Activated CD4-positive, alpha-beta T cell treated with anti-CD3 and anti-CD28 coated beads, Interleukin-10, Interleukin-2, amounts not matched to agents 100 ng/mL and 50 ng/mL, durations not matched to agents 16 hours and 8 hours (primary cell): ENCODE results near the gene PPP1R14D.
"Not testable (repeated sequence)": the region's sequence is repeated elsewhere in the genome, so short reads cannot be mapped to it uniquely, and the experiment has no call there.

Experiments
- DNase-seq: peaks from one replicate; pipeline ENCODE4 v3.0.0-alpha.2; 2020

The PPP1R14D gene, protein sequence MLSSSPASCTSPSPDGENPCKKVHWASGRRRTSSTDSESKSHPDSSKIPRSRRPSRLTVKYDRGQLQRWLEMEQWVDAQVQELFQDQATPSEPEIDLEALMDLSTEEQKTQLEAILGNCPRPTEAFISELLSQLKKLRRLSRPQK

DNA sequence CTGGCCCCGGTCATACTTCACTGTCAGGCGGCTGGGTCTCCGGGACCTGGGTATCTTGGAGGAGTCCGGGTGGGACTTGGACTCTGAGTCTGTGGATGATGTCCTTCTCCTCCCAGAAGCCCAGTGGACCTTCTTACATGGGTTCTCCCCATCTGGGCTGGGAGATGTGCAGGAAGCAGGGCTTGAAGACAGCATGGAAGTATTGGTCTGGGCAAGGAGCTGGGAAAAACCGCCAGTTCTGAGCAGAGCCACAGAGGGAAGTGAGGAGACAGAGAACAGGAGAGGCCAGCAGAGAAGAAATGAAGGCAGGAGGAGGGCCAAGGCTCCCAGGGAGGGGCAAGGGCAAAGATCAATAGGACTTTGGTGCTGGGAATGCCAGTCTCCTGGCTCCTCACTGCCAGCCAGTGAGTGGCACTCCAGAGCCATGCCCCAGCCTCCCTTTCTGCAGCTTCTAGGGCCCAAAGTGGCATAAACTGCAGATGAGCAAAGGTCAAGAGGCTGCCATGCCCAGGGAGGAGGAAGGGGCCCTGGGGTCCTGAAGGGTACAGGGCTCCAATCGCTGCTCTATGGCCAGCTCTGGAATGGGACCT lies at the start of gene PPP1R14D:
TSS of gene PPP1R14D (minus strand) at position 262 of the 590 bp plus-strand sequence. CDS start at position 195, 67 bp downstream.
- no peak for DNase-seq

DNA sequence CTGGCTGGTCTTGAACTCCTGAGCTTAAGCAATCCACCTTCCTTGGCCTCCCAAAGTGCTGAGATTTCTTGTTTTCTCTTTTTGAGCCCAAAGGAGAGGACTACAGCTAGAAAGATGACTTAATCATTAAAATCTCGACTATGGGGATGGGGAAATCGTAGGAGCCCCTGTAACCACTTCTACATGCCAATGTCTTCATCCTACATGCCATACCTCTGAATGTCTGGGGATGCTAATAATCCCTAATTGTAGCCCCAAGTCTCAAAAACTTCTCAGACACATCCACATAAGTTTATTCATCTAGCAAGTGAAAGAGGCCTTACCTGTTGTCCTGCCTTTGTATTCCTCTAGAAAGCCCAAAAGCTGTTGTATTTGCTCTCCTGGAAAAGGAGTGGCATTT lies 49.2 kb upstream of the PPP1R14D start:
- no peak for DNase-seq

DNA sequence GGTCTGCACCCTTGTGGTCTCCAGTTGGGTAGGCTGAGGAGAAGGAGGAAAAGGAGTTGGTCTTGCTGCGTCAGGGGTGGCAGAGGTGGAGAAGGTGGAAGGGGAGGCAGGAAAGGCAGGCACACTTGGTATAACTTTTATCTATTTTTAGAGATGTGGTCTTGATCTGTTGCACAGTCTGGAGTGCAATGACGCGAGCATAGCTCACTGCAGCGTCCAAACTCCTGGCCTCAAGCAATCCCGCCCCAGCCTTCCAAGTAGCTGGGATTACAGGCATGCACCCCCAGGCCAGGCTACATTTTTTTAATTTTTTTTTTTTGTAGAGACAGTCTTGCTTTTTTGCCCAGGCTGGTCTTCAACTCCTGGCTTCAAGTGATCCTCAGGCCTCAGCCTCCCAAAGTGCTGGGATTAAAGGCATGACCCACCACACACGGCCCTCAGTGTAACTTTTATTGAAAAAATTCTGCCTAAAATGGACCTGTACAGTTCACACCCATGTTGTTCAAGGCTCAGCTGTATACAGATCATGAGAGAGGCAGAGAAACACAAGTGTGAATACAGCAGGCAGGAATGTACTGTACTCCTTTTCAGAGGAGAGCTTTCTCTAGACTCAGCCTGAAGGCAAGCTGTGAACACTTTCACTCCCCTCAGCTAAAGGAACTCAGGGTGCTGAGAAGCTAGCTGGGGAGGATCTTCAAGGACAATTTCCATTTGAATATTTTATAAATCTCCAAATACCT lies 47.7 kb upstream of the PPP1R14D start:
- no peak for DNase-seq

DNA sequence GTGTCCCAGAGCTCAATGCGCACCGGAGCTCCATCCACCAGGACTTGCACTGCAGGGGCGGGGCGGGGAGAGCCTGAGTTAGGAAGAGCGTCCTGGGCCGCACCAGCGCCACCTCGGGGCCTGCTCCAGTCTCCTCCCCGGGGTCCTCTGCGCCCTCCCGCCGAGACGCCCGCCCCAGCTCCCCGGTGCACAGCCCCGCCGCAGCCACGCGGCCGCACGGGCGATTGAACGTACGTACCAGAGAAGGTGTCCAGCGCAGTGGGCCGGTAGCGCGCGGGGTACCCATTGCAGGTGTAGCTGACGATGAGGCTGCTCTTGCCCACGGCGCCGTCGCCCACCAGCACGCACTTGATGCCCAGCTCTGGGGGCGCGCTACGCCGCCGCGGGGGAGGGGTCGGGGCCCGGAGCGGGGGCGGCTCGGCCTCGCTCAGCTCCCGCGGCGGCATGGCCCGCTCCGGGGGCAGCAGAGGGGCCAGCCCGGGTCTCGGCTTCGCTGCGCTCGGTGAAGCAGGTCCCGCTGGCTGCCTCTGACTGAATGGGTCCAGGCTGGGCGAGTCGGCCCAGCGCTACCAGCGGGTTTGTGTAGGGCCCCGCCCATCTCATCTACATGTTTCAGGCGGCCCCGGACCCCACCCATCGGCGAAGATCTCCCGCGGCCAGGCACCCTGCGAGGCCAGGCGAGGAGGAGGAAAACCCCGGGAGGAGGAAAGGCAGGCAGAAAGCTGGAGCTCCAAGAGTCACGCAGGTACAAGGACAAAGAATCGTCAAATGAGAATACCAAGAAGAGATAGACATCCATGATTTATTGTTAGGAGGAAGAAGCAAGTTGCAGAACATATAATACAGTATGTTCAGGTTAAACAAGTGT lies 45.4 kb upstream of the PPP1R14D start, which contains the start of gene RHOV:
TSS of gene RHOV (minus strand) at position 541 of the 868 bp plus-strand sequence. CDS start at position 446, 95 bp downstream.
- DNase-seq = peak; percentile 60

DNA sequence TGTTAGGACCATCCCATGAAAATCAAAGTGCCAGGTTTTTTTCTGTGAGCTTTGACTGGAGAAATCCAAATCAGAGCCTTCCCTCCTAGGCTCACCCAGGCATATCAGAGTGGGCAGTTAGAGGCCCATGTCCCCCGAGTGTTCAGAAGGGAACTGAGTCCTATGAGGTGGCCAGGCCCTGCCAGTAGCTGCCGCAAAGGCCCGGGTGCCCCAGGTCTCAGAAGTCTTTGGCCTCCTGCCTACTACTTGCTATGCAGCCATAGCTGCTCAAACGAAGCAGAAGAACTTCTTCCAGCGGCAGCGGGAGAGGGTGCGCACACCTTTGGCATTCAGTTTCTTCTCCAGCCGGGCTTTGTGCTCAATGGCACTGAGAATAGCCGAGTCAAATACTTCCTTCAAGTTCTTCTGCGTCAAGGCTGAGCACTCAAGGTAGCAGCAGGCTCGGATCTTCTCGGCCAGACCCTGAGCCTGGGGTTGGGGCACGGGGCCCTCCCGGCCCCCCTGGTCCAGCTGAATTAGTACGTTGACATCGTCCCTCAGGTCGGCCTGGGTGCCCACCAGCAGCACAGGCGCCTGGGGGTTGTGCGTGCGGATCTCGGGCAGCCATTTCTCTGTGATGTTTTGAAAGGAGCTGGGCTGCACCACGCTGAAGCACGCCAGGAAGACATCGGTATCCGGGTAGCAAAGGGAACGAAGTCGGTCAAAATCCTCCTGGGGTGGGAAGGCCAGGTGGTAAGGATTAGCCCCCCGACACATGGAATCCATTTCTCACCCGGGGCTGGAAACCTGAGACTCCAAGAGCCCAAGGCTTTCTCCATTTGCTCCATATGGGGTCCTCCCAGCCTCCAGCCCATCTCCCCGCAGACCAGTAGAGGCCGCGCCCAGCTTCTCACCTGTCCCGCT lies 44.5 kb upstream of the PPP1R14D start:
- DNase-seq = no peak

DNA sequence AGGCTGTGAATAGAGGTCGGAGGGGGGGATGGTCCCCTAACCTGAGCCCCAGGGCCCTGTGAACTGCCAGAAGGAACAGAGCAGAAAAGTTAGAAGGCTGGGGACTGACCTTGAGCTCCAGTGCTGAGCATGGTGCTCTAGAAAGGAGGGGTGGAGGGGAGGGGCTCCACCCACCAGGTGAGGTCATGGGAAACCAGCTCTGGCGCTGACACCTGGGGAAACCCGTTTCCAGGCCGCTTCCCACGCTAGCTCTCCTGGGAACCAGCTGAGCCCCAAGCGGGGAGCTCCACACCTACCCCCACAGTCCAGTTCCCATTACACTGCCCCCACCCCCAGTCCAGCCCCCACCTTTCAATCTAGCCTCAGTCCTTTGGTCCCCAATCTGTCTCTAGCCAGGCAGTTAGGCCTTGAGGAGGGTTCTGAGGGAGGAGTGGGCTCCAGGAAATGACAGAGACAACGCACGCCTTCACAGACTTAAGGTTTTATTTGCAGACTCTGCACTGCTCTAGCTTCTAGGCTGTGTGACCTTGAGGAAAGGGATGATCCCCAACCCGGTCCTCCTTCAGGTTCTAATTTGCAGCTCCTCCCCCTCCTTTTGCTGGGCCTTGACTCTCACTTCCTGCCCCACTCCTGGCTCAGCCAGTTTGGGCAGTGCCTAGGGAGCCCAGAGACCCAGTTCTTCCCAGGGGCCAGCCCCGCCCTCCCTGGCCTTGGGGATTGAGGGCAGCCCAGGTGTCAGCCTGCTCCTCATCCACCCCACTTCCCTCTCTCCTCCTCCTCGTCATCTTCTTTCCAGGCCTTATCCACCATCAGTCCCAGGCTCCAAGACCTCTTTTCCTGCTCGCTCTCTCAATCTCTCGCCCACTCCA lies 43.5 kb upstream of the PPP1R14D start:
- no peak for DNase-seq

DNA sequence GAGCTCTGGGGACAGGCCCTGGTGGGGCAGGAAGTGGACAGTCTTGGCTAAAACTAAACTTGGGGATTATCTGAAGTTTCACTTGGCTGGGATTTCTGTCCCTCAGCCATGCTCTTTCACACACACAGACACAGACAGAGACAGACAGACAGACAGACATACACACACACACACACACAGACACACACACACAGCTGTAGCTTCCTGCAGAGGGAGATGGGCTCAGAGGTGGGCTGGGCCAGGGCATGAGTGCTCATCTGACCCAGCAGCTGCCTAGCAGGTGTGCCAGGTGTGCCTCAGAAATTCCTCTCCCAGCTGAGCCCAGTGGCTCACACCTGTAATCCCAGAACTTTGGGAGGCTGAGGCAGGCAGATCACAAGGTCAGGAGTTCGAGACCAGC lies 42.2 kb upstream of the PPP1R14D start:
- DNase-seq = no peak

DNA sequence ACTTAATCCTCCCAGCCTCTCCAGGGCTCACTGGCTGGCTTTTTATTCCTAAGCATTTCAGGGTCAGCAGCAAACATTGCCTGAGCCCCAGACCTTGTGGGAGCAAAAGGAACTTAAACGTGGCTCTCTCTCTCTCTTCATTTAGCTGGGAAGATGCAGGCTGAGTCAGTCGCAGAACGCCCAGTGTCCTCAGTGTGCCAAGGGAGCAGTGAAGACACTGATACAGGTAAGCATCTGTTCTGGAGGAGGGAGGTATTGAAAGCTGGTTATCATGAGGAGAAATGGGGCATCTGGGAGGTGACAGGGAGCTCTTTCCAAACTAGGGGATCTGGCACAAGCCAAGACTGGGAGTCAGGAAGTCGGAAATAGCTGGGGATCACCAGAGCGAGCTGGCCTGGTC lies 41.2 kb upstream of the PPP1R14D start:
- DNase-seq = no peak

DNA sequence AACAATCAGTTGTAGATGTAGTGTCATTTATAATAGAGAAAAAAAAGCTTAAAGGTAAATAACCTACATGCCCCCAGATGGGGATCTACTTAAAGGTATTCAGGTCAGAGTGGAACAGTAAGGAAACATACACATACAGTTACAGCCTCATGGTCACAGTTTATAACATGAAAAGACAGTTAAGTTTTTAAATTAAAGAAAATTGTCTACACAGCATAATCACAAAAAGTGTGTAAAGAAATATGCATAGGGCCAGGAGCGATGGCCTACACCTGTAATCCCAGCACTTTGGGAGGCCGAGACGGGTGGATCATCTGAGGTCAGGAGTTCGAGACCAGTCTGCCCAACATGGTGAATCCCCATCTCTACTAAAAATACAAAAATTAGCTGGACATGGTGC lies 38.7 kb upstream of the PPP1R14D start:
- DNase-seq = no peak

DNA sequence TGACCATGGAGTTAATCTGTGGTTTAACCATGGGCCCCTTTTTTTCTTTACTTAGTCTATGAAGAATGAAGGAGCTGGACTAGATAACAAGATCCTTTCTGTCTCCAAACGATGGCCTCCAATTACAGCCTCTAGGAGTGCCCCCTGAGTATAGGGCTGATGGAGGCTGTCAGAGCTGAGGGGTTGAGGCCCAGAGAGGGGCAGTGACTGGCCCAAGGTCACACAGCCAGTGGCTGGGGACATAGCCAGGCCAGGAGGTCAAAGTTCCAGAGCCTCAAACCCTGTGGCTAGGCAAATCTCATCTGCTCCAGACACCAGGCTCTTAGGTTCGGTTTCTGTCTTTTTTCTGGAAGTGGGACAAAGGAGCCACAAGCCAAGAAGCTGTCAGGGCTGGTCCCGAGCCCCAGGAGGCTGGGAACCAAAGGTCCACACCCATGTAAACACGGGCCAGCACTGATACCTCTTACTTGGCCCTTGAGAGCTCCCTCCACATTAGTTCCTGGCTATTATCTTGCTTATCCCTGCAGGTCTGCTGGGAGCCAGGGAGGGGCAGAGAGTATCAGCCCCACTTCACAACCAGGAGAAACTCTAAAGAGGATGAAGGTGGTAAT lies 35.3 kb upstream of the PPP1R14D start:
- DNase-seq = no peak

DNA sequence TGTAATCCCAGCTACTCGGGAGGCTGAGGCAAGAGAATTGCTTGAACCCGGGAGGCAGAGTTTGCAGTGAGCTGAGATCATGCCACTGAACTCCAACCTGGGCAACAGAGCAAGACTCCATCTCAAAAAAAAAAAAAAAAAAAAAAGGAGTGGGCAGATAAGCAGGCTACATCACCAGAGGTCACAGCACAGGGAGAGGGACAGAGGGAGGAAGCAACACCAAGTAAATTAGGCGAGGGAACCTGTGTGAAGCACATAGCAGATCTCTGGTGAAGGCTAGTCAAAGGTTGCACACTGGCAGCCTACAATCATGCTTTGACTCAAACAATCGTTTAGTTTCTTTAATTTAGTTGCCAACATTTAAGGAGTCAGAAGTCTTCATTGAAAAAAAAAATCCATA lies 32.6 kb upstream of the PPP1R14D start:
- not testable (repeated sequence) for DNase-seq

DNA sequence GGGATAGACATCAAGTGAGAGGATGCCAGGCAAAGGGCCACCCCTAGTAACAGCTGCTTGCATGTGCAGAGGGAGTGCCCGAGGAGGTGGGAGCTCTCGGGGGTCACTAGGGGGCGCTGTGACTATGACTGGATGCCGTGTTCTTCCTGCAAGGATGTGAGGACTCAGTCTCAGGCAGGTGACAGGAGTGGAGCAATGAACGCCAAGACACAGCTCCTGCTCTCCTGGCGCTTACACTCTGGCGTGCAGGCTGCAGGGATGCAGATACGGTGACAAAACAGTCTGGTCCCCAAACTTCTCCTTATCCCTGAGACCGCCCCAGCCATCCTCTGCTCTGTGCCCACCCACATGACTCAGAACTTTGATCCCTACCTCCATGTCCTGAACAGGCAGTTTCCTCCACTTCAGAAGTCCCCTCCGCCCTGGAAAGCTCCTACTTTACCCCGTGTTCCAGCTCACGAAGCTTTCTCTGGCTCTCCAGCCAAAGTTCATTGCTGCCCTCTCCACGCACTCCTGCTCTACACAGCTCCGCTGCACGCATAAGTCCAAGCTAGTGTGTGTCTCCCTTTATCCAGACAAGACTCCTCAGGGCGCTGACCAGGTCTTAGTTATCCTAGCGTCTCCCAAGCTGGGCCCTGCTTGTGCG lies 30.8 kb upstream of the PPP1R14D start:
- peak; percentile 85 for DNase-seq

DNA sequence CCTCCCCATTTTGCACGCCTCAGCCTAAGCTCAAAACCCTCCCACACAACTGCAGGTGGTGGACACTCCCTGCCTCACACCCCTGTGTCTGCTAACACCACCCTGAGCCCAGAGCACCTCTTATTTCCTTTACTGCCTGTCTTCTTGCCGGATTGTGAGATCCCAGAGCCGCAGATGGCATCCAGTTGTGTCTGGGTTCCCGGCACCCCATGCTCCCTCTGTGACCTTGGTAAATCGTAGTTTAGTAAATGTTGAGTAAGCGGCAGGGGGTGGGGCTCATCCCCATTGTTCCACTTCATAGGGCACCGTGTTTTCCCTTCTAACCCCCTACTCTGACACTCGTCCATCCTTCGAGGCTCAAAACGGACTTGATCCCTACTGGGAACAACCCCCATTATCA lies 30.2 kb upstream of the PPP1R14D start:
- no peak for DNase-seq

DNA sequence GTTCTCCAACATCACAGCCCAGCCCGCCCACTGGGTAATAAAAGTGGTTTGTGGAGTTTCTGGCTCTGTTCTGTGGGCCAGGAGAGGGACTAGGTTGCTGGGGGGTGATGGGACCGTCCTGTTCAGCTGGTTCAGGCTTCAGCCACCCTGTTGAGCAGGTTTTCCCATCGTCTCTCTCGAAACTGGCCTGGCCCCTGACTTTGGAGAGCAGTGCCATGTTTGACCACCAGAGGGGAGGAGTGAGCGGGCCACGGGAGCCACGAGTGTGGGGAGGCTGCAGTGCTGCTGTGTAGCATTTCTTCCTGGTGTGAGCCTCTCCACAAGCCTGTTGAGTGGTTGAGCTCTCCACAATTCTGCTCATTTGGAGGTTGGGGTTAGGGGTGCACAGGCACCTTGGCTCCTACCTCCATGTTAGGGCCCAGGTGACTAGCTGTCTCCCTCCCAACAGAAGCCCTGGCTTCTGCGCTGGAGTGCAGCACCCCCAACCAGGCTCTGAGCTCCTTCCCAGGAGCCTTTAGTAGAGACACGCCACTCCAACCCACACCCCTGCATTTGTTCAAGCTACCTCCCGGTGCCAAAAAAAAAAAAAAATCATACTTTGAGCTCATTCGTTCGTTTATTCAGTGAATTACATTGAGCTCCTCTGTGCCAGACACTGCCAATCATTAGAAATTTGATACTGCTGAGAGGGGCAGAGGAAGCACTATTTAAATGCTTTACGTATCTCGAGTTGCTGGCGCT lies 29.3 kb upstream of the PPP1R14D start:
- peak; percentile 84 for DNase-seq

DNA sequence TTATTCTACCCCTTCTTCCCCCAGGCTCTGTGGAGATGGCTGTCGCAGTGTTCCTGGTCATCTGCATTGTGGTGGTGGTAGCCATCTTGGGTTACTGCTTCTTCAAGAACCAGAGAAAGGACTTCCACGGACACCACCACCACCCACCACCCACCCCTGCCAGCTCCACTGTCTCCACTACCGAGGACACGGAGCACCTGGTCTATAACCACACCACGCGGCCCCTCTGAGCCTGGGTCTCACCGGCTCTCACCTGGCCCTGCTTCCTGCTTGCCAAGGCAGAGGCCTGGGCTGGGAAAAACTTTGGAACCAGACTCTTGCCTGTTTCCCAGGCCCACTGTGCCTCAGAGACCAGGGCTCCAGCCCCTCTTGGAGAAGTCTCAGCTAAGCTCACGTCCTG lies 28.2 kb upstream of the PPP1R14D start:
- no peak for DNase-seq

DNA sequence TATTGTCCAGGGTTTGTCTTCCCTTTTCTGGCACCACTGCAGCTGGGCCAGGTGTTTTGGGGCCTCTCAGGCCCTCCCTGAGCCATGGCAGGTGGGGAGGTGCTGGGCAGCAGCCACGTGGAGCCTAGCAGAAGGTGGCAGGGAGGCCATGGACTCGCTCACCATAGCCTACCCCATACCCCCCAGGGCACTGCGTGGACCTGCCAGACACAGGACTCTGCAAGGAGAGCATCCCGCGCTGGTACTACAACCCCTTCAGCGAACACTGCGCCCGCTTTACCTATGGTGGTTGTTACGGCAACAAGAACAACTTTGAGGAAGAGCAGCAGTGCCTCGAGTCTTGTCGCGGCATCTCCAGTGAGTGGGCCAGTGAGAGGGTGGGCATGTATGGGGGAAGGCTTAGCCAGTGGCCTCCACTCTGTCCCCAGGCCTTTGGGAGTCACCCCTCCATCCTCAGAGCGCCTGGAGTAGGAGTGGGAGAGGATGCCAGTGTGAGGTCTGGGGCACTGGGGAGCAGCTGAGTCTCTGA lies 27.3 kb upstream of the PPP1R14D start:
- no peak for DNase-seq

DNA sequence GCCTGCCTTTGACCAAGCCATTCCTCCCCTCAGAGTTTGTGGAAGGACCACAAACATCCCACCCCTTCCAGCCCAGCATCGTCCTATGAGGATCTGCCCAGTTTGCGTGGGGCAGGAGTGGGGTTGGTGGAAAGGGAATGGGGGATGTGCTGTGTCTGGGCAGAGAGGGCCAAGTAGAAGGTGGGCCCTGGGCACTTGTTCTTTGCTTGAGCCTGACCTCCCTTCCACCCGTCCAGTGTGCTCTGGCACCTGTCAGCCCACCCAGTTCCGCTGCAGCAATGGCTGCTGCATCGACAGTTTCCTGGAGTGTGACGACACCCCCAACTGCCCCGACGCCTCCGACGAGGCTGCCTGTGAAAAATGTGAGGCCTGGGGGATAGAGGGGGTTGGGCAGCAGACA lies 25.7 kb upstream of the PPP1R14D start:
- DNase-seq = no peak

DNA sequence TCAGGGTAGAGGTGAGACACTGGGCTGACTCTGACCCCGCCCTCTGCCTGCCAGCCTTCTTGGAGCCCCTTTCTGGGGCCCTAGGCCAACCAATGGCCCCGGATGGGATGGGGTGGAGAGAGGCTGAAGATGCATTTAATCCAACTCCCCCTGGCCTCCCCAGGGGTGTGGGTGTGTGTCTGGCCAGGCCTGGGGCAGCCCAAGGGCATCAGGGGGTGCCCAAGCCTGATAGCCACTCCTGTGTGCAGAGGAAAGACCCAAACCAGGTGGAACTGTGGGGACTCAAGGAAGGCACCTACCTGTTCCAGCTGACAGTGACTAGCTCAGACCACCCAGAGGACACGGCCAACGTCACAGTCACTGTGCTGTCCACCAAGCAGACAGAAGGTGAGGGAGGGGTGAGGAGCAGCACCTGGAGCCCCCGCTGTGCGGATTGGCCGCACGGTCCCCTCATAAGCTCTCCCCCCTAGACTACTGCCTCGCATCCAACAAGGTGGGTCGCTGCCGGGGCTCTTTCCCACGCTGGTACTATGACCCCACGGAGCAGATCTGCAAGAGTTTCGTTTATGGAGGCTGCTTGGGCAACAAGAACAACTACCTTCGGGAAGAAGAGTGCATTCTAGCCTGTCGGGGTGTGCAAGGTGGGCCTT lies 24.9 kb upstream of the PPP1R14D start:
- DNase-seq = no peak

DNA sequence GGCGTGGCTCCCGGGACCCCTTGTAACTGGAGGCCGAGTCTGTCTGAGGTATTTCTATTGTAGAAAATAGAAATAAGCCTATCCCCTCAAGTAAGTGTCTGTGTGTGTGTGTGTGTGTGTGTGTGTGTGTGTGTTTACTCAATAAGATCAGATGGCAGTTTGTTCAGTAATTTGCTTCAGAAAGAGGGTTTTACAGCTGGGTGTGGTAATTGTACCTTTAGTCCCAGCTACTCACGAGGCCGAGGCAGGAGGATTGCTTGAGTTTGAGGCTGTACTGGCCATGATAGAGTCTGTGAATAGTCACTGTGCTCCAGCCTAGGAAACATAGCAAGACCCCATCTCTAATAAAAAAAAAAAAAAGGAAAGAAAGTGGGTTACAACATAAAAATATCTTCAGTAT lies 24.0 kb upstream of the PPP1R14D start:
- no peak for DNase-seq
